Thyroid gland (tissue), 4 donors: ENCODE results near the gene HIP1. TPM values are rescaled to one million over a fixed set of nuclear protein-coding genes. Genes with fewer than 3 reads are reported as not detected.
A peak's percentile ranks its signal among the peaks of the same experiment; 100 is the strongest.
"Not testable (repeated sequence)": the region's sequence is repeated elsewhere in the genome, so short reads cannot be mapped to it uniquely, and the experiment has no call there.

ENCODE experiments used
- DNase-seq, 2 donors: peaks; one replicate each; pipeline ENCODE4 v3.0.0-alpha.2; 2019
- H3K27ac ChIP-seq, 3 donors: fragments of 200-600 bp; sonication (generic); 1 replicate in 2 of 3; 2 replicates in 1 of 3; pipeline ENCODE4 v1.5.1; 2016 to 2019; ENCODE audit warnings: mild to moderate bottlenecking in 1 of 3, moderate library complexity in 1 of 3
- H3K27me3 ChIP-seq: fragments of 200-600 bp; sonication (generic); one replicate; pipeline ENCODE4 v1.5.1; 2019
- H3K36me3 ChIP-seq, 2 donors: fragments of 200-600 bp; sonication (generic); one replicate each; pipeline ENCODE4 v1.5.1; 2016 to 2019
- H3K4me1 ChIP-seq, 2 donors: fragments of 200-600 bp; sonication (generic); one replicate each; pipeline ENCODE4 v1.5.1; 2017 to 2019
- H3K4me3 ChIP-seq, 3 donors: fragments of 200-600 bp; sonication (generic); replicated peaks in 1 of 3; 1 replicate in 2 of 3; 2 replicates in 1 of 3; pipeline ENCODE4 v1.5.1; 2016; ENCODE audit warnings: mild to moderate bottlenecking in 1 of 3
- H3K9me3 ChIP-seq: fragments of 200-600 bp; sonication (generic); one replicate; pipeline ENCODE4 v1.5.1; 2017
- CTCF ChIP-seq, 6 experiments: fragments of 200-600 bp in 3 of 6; fragments of 450-650 bp in 3 of 6; sonication (generic) in 3 of 6; IDR thresholded peaks; one replicate each; pipeline ENCODE4 v1.5.1; 2016 to 2019; ENCODE audit warnings: antibody characterized with exemption in 6 of 6, mild to moderate bottlenecking in 2 of 6, inconsistent platforms in 1 of 6, moderate library complexity in 1 of 6
- POLR2A ChIP-seq, 2 donors: fragments of 450-650 bp; IDR thresholded peaks; one replicate each; pipeline ENCODE4 v1.6.1; 2017; ENCODE audit warnings: antibody characterized with exemption in 2 of 2, mild to moderate bottlenecking in 2 of 2, moderate library complexity in 1 of 2
- WGBS, 2 donors: methylation state at CpG; one replicate each; pipeline ENCODE4 v1.1.5; 2017; 5-methylcytosine and 5-hydroxymethylcytosine counted together
- intact Hi-C: fragments of 100-400 bp; cut with DNase I; formaldehyde crosslinking; loops from one replicate; pipeline ENCODE4 v1.15.1; 2023
- total RNA-seq, 4 donors: library from RNA; depleted of rRNA; stranded (reverse); fragments of >200 nt; gene quantifications; one replicate each; pipeline ENCODE4 v1.2.3, GENCODE V29; 2016

The HIP1 gene
- total RNA-seq, 4 donors from 2014 or later = 25.4 to 39.6 (median 28.1) TPM

GRCh38 chr7:75729851-75730274 is 8.9 kb downstream of the HIP1 start:
- H3K27me3 ChIP-seq = no peaks in the 10 kb centered on the region
- H3K4me3 ChIP-seq = no peak overlapping the region
- H3K9me3 ChIP-seq = no peaks in the 10 kb centered on the region
- no peak for TF ChIP-seq POLR2A (IDR thresholded peaks at IDR 0.05)
- no peak for TF ChIP-seq CTCF (IDR thresholded peaks at IDR 0.05)
- intact Hi-C loops = no loop called here
- DNase-seq = no peak
- WGBS, 2 donors = 62 to 75% methylated on average over 4 of the region's 4 CpGs
- no peak overlapping the region for H3K27ac ChIP-seq
- H3K36me3 ChIP-seq = no peaks in the 10 kb centered on the region
- peaks cover 10 to 20% of the 10 kb centered on the region in 2 donors for H3K4me1 ChIP-seq

GRCh38 chr7:75727881-75728593 is 10.7 kb downstream of the HIP1 start:
- Histone ChIP-seq H3K27ac (peak overlapping the region; percentile 23 to 72 (median 60)), H3K9me3 (no peaks in the 10 kb centered on the region), H3K4me3 (no peak overlapping the region), H3K4me1 (peaks cover 10 to 22% of the 10 kb centered on the region in 2 donors), H3K27me3 (no peaks in the 10 kb centered on the region), H3K36me3 (no peaks in the 10 kb centered on the region)
- intact Hi-C loops = no loop called here
- DNase-seq = peak; percentile 95 to 97
- 31 to 38% methylated on average over 8 of the region's 8 CpGs for whole genome bisulfite sequencing, 2 donors
- TF ChIP-seq POLR2A (IDR thresholded peaks at IDR 0.05) (peak in 1 of 2 donors; percentile 31), CTCF (IDR thresholded peaks at IDR 0.05) (no peak)

GRCh38 chr7:75727351-75727750 is 11.4 kb downstream of the HIP1 start:
- H3K4me3 ChIP-seq, DNase-seq, H3K27me3 ChIP-seq, H3K9me3 ChIP-seq, intact Hi-C loops, H3K36me3 ChIP-seq: not testable (repeated sequence)
- Histone ChIP-seq H3K27ac (peak overlapping the region in 2 of 3 donors; percentile 60 to 72), H3K4me1 (peaks cover 10 to 29% of the 10 kb centered on the region in 2 donors)
- 87 to 93% methylated on average over 6 of the region's 6 CpGs for WGBS, 2 donors

GRCh38 chr7:75725306-75725705 is 13.4 kb downstream of the HIP1 start:
- H3K9me3 ChIP-seq = no peaks in the 10 kb centered on the region
- H3K4me3 ChIP-seq = no peak overlapping the region
- no peaks in the 10 kb centered on the region for H3K27me3 ChIP-seq
- no peaks in the 10 kb centered on the region for H3K36me3 ChIP-seq
- peaks cover 10 to 26% of the 10 kb centered on the region in 2 donors for H3K4me1 ChIP-seq
- WGBS, 2 donors = 93 to 94% methylated on average over 6 of the region's 6 CpGs
- TF ChIP-seq POLR2A (IDR thresholded peaks at IDR 0.05) (no peak), CTCF (IDR thresholded peaks at IDR 0.05) (no peak)
- DNase-seq = no peak
- intact Hi-C loops = no loop called here
- no peak overlapping the region for H3K27ac ChIP-seq

GRCh38 chr7:75723444-75723843 is 15.3 kb downstream of the HIP1 start:
- DNase-seq = no peak
- H3K36me3 ChIP-seq = no peaks in the 10 kb centered on the region
- no peak overlapping the region for H3K4me3 ChIP-seq
- intact Hi-C loops = no loop called here
- H3K27ac ChIP-seq = no peak overlapping the region
- 67 to 71% methylated on average over 3 of the region's 3 CpGs for WGBS, 2 donors
- no peak for TF ChIP-seq CTCF (IDR thresholded peaks at IDR 0.05)
- TF ChIP-seq POLR2A (IDR thresholded peaks at IDR 0.05) = no peak
- H3K27me3 ChIP-seq = no peaks in the 10 kb centered on the region
- H3K9me3 ChIP-seq = no peaks in the 10 kb centered on the region
- H3K4me1 ChIP-seq = peaks cover 8 to 21% of the 10 kb centered on the region in 2 donors
